Muscle layer of duodenum (tissue), 2 donors: Measurements from ENCODE around the gene VIPR1.

Experiments used
- H3K27ac ChIP-seq: one replicate; pipeline ENCODE4 v1.7.0; 2013; ENCODE audit warnings: mild to moderate bottlenecking, low read length
- H3K27me3 ChIP-seq: one replicate; pipeline ENCODE4 v1.7.0; 2013; ENCODE audit warnings: low read depth, mild to moderate bottlenecking, control low read depth, low read length
- H3K36me3 ChIP-seq, 2 donors: one replicate each; pipeline ENCODE4 v1.7.0; 2013; ENCODE audit warnings: low read length in 2 of 2, control low read depth in 1 of 2, mild to moderate bottlenecking in 1 of 2; ENCODE audit not compliant: insufficient read depth in 2 of 2, control insufficient read depth in 1 of 2
- H3K4me1 ChIP-seq, 2 donors: one replicate each; pipeline ENCODE4 v1.7.0; 2013; ENCODE audit warnings: low read length in 2 of 2, mild to moderate bottlenecking in 2 of 2, control low read depth in 1 of 2, moderate library complexity in 1 of 2; ENCODE audit not compliant: insufficient read depth in 2 of 2, control insufficient read depth in 1 of 2
- H3K4me3 ChIP-seq, 2 donors: one replicate each; pipeline ENCODE4 v1.7.0; 2013; ENCODE audit warnings: low read length in 2 of 2, low read depth in 1 of 2, mild to moderate bottlenecking in 1 of 2
- H3K9me3 ChIP-seq, 2 donors: one replicate each; pipeline ENCODE4 v1.7.0; 2013; ENCODE audit warnings: low read length in 2 of 2, control low read depth in 1 of 2, mild to moderate bottlenecking in 1 of 2; ENCODE audit not compliant: control insufficient read depth in 1 of 2
- donor health status: healthy.

VIPR1 gene

DNA sequence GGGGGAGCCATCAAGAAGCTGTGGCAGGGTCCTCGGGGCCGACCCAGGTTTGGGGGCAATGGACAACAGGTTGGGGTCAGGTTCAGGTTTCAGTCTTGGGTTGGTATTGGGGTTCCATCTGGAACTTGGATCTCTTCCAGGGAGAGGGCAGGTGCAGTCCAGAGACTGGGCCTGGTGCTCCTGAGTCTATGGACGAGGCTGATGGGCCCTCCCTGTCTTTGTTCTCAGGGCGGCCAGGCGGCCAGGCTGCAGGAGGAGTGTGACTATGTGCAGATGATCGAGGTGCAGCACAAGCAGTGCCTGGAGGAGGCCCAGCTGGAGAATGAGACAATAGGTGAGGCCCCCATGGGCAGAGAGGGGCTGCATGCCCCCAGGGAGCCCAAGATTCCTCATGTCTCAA, 11.1 kb downstream of the VIPR1 start:
- H3K4me1 ChIP-seq: peaks cover 0 to 7% of the 10 kb centered on the region in 2 donors

DNA sequence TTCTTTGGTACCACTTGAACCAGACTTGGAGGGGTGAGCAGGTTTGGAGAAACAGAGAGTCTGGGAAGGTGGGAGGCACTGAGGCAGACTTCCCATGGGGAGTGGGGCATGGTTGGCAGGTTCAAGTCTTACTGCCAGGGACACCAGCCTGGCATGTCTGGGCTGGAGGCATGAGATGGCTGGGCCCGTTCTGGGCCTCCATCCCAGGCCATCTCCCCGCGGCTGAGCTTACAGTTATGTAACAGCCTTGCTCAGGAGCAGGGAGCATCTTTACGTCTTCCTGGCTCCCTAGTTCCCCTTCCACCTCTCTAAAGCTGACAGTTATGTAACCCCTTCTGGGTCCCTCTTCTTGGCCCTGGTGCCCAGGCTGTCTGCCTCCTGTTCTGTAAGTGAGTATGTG, 12.4 kb downstream of the VIPR1 start:
- Histone ChIP-seq H3K4me3 (no peak overlapping the region), H3K9me3 (no peaks in the 10 kb centered on the region), H3K27me3 (no peaks in the 10 kb centered on the region), H3K36me3 (no peaks in the 10 kb centered on the region), H3K4me1 (peaks cover 0 to 6% of the 10 kb centered on the region in 2 donors), H3K27ac (no peak overlapping the region)

More for the DNA sequence above, 11.1 kb downstream of the VIPR1 start:
- H3K27ac ChIP-seq: no peak overlapping the region
- H3K4me3 ChIP-seq: no peak overlapping the region
- no peaks in the 10 kb centered on the region for H3K27me3 ChIP-seq
- H3K36me3 ChIP-seq: no peaks in the 10 kb centered on the region
- H3K9me3 ChIP-seq: no peaks in the 10 kb centered on the region

DNA sequence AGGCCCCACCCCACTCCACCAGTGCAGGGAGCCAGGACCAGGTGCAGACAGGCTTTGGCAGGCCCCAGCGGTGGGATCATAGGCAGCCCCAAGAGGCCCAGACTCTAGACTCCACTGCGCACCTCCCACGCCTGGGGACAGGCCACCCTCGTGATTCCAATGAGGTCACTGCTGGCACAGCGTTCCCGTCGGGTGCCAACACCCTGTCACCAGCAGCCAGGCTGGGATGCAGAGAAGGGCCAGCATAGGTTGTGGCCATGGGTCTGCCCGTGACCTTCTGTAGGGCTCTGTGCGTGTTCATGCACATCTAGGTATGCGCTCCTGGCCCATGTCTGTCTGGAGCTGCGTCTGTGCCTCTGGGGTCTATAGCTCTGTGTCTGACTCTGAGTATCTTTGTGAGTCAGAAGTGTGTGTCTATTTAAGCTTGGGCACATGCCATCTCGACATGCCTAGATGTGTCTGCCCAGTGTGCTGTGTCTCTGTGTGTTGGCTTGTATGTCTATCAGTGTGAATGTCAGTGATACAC, 13.0 kb downstream of the VIPR1 start:
- Histone ChIP-seq H3K4me3 (no peak overlapping the region), H3K4me1 (peaks cover 0 to under 1% of the 10 kb centered on the region in 2 donors), H3K27ac (peak overlapping the region; percentile 51)

DNA sequence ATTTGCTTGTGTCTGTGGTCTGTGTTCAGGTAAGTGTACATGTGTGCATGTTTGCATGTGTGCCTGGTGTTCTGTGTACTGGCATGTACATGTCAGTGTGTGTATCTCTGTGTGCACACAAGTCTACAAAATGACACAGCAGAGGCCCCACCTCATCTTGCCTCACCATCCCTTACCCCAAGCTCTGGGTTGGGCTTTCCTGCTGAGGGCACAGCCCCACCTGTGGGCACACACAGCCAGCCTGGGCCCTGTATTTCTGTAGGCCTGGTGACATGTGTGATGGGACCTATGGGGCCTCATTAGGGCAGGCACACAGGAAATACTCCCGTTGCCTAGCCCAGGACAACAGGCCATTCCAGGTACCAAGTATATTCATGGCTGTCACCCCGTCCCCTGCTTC, 13.5 kb downstream of the VIPR1 start:
- Histone ChIP-seq H3K27ac (peak overlapping the region; percentile 51), H3K4me1 (no peaks in the 10 kb centered on the region), H3K9me3 (no peaks in the 10 kb centered on the region), H3K27me3 (no peaks in the 10 kb centered on the region), H3K36me3 (no peaks in the 10 kb centered on the region), H3K4me3 (no peak overlapping the region)

More for the DNA sequence above, 13.0 kb downstream of the VIPR1 start:
- H3K36me3 ChIP-seq: no peaks in the 10 kb centered on the region
- no peaks in the 10 kb centered on the region for H3K9me3 ChIP-seq
- H3K27me3 ChIP-seq: no peaks in the 10 kb centered on the region

DNA sequence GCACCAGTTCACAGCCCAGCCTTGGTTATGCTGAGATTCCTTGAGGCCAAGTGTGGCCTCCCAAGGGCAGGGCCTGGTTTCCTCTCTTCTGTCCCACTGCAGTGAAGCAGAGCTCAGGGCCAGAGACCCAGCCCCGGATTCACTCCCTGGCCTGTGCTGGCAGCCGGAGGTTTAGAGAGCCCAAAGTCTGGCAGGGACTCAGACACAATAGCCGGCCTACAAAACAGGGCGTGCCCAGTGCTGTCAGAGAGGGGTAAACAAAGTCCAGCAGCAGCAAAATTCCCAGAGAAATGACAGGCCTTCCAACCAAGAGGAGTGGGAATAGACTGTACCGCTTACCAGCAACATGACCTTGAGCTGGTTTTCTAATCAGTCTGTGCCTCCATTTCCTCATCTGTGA, 14.0 kb downstream of the VIPR1 start:
- no peaks in the 10 kb centered on the region for H3K4me1 ChIP-seq

DNA sequence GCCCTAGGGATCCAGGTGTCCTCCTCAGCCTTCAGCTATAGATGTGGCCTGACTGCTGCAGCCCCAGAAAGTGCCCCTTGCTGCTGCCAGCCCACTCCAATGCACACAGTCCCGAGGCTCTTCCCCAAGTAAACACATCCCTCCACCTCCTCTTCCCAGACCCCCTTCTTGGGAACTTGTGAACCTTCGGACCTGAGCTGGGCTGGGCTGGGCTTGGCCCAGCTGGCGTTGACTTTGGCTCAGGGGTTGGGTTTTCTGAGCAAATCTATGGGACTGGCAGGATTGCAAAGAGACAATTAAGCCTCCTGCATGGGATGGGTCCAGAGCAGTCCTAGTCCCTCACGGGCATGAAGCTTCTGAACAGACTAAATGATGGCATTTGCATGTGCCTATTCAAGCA, 14.7 kb downstream of the VIPR1 start:
- H3K27me3 ChIP-seq: no peaks in the 10 kb centered on the region
- no peaks in the 10 kb centered on the region for H3K36me3 ChIP-seq
- peak overlapping the region; percentile 51 for H3K27ac ChIP-seq
- H3K4me3 ChIP-seq: no peak overlapping the region
- H3K9me3 ChIP-seq: no peaks in the 10 kb centered on the region
- no peaks in the 10 kb centered on the region for H3K4me1 ChIP-seq

More for the DNA sequence above, 14.0 kb downstream of the VIPR1 start:
- H3K9me3 ChIP-seq: no peaks in the 10 kb centered on the region
- H3K4me3 ChIP-seq: no peak overlapping the region
- no peaks in the 10 kb centered on the region for H3K27me3 ChIP-seq
- H3K36me3 ChIP-seq: no peaks in the 10 kb centered on the region
- H3K27ac ChIP-seq: peak overlapping the region; percentile 51

DNA sequence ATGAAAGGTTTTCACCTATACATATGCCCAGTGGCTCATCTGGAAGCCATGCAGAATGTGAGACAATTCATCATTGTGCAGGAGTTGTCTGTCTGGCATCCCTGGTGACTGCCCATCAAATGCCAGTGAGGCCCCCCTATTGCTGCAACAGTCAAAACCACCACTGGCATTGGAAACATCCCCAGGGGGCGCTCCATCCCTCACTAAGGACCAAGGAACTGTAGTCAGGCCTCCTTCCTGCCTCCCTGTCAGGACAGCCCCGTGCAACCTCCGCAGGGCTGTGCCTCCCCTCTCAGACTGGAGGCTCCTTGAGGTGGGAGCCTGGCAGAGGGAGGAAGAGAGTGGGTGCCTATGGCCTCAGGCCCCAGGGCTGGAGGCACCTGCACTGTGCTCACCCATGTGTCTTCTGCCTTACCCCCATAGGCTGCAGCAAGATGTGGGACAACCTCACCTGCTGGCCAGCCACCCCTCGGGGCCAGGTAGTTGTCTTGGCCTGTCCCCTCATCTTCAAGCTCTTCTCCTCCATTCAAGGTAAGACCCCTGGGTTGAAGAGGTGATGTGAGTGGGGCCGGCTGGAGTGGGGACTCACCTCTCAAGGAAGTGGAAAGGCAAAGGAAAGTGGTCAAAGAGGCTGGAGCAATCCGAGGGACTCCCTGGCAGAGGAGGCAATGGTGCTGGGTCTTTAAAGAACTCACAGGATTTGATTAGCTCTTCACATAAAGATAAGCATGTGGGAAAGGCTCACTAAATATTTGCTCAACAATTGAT, 16.5 kb downstream of the VIPR1 start:
- no peak overlapping the region for H3K27ac ChIP-seq
- no peak overlapping the region for H3K4me3 ChIP-seq
- H3K36me3 ChIP-seq: no peaks in the 10 kb centered on the region
- H3K27me3 ChIP-seq: no peaks in the 10 kb centered on the region
- no peaks in the 10 kb centered on the region for H3K4me1 ChIP-seq
- no peaks in the 10 kb centered on the region for H3K9me3 ChIP-seq

DNA sequence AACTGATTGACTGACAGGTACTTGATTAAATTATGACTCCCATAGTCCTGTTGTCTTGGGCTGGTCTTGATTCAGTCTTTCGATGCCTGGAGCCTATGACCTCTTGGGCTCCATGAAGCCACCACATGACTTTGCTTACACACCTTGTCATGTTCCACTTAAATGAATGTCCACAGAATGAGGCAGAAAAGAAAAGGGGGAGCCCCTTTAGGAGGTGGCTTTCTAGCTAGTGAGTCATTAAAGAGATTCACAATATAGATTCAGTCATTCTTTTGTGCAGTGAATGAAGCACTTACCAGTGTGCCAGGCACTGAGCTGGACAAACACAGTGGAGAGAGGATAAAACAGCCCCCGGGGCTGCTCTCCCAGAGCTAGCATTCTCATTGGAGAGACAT, 17.1 kb downstream of the VIPR1 start:
- H3K27me3 ChIP-seq: no peaks in the 10 kb centered on the region
- no peaks in the 10 kb centered on the region for H3K4me1 ChIP-seq
- H3K9me3 ChIP-seq: no peaks in the 10 kb centered on the region
- H3K36me3 ChIP-seq: no peaks in the 10 kb centered on the region
- H3K27ac ChIP-seq: no peak overlapping the region
- H3K4me3 ChIP-seq: no peak overlapping the region

DNA sequence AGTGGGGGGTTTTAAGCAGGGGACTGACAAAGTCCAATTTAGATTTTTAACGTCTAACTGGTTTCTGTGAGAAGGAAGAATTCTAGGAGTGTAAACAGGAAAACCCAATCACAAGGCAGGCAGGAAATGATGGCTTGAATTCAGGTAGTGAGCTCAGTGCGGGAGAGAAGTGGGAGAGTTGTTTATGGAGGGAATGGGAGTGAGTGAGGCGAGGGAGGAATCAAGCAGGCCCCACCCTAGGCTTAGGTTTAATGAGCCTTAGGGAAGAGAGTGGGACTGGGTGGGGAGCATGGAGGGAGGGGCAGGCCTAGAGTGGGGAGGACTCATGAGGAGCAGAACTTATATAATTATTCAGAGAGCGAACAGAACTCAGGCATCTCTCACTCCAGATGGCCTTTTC, 17.9 kb downstream of the VIPR1 start:
- H3K27me3 ChIP-seq: no peaks in the 10 kb centered on the region
- no peaks in the 10 kb centered on the region for H3K4me1 ChIP-seq
- H3K27ac ChIP-seq: no peak overlapping the region
- H3K36me3 ChIP-seq: no peaks in the 10 kb centered on the region
- H3K4me3 ChIP-seq: no peak overlapping the region
- H3K9me3 ChIP-seq: no peaks in the 10 kb centered on the region

DNA sequence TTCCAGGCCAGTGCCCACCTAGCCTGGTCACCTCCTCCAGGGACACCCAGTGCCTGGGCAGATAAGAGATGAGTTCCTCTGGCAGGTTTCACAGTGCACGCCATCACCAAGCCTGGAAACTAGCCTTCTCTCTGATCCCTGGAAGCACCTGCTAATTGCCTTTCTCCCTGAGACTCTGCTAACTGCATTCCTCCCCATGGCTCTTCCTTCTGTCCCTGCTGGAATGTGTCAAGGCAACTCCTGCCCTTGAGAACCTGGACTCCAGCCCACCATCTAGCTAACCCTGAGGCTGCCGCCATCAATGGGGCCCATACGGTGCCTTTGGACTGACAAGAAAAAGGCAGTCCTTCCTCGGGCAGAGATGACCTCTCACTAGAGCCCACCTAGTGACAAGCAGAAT, 18.5 kb downstream of the VIPR1 start:
- no peaks in the 10 kb centered on the region for H3K4me1 ChIP-seq
- H3K9me3 ChIP-seq: no peaks in the 10 kb centered on the region
- no peaks in the 10 kb centered on the region for H3K27me3 ChIP-seq
- no peak overlapping the region for H3K4me3 ChIP-seq
- H3K27ac ChIP-seq: no peak overlapping the region
- H3K36me3 ChIP-seq: no peaks in the 10 kb centered on the region

DNA sequence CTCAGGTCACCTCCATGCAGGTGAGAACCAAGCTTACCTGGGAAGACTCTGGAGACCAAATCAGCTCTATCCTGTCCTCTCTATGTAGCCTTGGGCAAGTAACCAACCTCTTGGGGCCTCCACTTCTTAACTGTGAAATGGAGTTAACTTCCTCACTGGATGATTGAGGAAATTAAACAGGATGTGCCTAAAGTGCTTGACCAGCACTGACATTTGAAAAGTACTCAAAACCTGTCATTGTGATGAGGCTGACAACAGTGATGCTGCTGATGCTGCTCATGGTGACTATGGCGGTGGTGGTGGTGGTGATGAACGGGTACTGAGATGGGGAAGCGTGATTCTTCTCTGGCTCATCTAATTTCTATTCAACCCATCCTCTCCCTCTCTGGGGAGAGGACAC, 22.3 kb downstream of the VIPR1 start:
- no peaks in the 10 kb centered on the region for H3K36me3 ChIP-seq
- H3K4me3 ChIP-seq: no peak overlapping the region
- H3K4me1 ChIP-seq: no peaks in the 10 kb centered on the region
- H3K27me3 ChIP-seq: no peaks in the 10 kb centered on the region
- no peaks in the 10 kb centered on the region for H3K9me3 ChIP-seq
- H3K27ac ChIP-seq: no peak overlapping the region

DNA sequence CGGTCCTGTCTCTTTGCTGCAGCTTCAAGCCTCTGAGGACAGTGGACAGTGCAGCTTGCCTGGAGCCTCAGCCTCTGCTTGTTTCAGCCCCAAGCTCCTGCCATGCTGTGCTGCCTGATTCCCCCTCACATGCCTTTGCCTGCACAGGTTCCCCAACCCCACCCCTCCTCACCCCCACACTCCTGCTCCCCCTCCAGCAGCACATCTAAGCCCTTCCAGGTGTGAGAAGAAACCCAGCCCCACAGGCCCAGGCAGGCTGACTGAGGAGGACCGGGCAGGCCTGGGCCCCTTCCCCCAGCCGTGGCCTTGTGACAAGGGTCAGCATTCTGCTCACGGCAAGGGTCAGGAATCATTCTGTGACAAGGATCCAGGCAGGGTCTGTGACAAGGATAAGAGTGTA, 22.8 kb downstream of the VIPR1 start:
- H3K27me3 ChIP-seq: no peaks in the 10 kb centered on the region
- H3K4me1 ChIP-seq: no peaks in the 10 kb centered on the region
- no peak overlapping the region for H3K4me3 ChIP-seq
- no peaks in the 10 kb centered on the region for H3K9me3 ChIP-seq
- no peaks in the 10 kb centered on the region for H3K36me3 ChIP-seq
- no peak overlapping the region for H3K27ac ChIP-seq
